Measurements from ENCODE around the gene FOLR1.
A peak's percentile ranks its signal among the peaks of the same experiment; 100 is the strongest.
"Not testable (repeated sequence)": the region's sequence is repeated elsewhere in the genome, so short reads cannot be mapped to it uniquely, and the experiment has no call there.

The FOLR1 gene

DNA sequence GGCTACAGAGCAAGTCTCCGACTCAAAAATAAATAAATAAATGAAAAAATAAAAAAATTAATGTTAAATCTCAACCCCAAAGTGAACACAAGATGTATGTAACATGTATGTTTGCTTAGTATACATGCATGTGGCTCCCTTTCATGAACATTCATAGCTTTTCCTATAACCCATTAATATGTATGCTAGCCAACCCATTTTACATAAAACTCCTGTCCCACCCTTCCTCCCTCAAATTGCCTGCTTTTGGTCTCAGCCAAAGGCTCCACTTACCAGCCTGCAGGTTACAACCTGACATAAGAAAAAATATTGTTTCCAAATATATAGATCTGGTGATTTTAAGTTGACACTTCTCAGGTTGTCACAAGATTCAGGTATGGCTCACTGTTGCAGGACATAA is 3.7 kb upstream of the FOLR1 start:
- no peak for DNase-seq

DNA sequence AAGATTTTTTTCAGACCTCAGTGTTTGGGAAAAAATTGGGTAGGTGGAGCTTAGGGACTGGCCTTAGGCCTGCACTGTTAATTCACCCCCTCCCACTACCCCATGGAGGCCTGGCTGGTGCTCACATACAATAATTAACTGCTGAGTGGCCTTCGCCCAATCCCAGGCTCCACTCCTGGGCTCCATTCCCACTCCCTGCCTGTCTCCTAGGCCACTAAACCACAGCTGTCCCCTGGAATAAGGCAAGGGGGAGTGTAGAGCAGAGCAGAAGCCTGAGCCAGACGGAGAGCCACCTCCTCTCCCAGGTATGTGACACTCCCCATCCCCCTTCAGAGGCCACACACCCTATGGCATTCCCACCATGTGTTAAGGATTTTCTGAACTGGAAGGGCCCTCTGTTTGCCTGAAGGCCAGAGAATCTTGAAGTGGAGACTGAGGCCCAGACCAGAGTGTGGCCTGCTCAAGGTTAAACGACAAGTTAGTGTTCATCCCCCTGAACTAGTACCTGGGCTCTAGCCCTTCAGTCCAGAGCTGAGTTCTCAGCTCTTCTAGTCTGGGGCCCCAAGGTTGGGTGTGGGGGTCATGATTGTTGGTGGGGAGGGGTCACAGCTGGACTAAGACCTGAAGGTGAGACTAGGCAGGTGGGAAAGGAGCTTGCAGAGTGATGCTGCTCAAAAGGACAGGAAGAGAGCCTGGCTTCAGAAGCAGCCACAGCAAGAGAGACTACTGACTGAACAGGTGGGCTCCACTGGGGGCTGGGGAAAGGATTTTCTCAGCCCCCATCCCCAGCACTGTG is 2.3 kb upstream of the FOLR1 start:
- no peak for DNase-seq

GRCh38 chr11:72190631-72191071 is 1.3 kb upstream of the FOLR1 start:
- no peak for DNase-seq

DNA sequence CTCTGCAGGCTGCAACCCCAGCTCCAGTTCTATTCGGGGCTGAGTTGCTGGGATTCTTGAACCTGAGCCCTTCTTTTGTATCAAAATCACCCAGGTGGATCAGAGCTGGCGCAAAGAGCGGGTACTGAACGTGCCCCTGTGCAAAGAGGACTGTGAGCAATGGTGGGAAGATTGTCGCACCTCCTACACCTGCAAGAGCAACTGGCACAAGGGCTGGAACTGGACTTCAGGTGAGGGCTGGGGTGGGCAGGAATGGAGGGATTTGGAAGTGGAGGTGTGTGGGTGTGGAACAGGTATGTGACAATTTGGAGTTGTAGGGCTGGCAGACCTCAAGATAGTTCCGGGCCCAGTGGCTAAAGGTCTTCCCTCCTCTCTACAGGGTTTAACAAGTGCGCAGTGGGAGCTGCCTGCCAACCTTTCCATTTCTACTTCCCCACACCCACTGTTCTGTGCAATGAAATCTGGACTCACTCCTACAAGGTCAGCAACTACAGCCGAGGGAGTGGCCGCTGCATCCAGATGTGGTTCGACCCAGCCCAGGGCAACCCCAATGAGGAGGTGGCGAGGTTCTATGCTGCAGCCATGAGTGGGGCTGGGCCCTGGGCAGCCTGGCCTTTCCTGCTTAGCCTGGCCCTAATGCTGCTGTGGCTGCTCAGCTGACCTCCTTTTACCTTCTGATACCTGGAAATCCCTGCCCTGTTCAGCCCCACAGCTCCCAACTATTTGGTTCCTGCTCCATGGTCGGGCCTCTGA is 3.8 kb downstream of the FOLR1 start:
- no peak for DNase-seq

GRCh38 chr11:72201445-72201844 is 9.5 kb downstream of the FOLR1 start:
- not testable (repeated sequence) for DNase-seq

GRCh38 chr11:72202571-72202970 is 10.6 kb downstream of the FOLR1 start:
- DNase-seq, result no peak

- no peak for DNase-seq
These were observed 11.2 kb downstream of the FOLR1 start for GRCh38 chr11:72203163-72203562.

- DNase-seq, result no peak
These were observed 12.9 kb downstream of the FOLR1 start for GRCh38 chr11:72204886-72205285.

GRCh38 chr11:72206794-72207193 is 14.9 kb downstream of the FOLR1 start:
- not testable (repeated sequence) for DNase-seq

DNA sequence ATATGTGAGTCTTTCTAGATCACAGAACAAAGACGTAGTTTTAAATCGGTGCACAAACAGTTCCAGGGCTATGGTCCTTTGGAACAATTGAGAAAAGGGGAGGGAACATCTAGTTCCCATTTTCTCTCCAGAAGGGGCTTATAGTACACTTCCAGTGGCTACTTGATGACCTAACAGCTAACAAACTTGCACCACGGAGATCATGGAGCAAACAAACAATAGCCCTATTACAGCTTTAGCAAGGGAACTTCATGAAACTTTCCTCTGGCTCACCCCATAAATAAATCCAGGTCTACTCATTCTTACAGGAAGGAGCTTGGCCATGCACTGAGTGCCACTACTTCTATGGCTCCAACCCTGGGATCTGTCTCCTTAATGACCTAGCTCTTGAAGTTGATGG is 16.3 kb downstream of the FOLR1 start:
- no peak for DNase-seq

- no peak for DNase-seq
These were observed 17.2 kb downstream of the FOLR1 start for GRCh38 chr11:72209101-72209500.

- no peak for DNase-seq
These were observed 24.7 kb downstream of the FOLR1 start, which contains the start of gene FOLR2 for GRCh38 chr11:72216638-72217037. FOLR2 (plus strand) TSS chr11:72216794; CDS start chr11:72218585, 1,791 bp downstream.

DNA sequence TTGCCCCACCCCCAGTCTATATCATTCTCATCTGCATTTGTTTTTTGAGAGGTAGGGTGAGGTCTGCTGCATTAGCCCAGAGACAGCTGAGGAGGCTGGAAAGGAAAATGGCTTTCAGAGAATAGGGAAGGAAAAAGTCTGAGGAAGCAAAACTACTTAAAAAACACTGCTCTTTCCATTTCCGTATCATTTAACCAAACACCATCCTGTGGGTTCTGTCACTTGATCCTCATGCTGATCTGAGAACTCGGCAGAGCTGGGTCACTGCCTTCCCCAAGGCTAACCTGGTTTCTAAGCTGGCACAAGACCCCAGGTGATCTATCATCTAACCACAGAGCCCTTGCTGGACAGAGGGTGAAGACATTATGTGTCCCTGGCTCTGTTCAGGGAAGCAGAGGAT is 25.9 kb downstream of the FOLR1 start:
- no peak for DNase-seq

DNA sequence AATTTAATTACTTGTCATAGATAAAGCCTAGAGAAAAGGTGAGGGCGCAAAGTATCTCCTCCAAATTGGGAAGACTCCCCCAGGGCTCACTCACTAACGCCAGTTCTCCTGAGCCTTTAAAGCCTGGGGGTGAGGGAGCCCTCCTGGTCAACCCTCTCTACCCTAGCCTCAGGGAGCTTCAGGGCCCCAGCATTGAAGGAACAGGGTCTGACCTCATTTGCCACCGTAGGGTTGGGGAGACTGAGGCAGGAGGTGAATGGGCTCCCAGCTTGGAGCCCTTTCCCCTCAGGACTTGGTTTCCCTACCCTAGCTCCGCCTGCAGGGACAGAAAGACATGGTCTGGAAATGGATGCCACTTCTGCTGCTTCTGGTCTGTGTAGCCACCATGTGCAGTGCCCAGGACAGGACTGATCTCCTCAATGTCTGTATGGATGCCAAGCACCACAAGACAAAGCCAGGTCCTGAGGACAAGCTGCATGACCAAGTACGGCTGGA is 26.4 kb downstream of the FOLR1 start:
- no peak for DNase-seq

DNA sequence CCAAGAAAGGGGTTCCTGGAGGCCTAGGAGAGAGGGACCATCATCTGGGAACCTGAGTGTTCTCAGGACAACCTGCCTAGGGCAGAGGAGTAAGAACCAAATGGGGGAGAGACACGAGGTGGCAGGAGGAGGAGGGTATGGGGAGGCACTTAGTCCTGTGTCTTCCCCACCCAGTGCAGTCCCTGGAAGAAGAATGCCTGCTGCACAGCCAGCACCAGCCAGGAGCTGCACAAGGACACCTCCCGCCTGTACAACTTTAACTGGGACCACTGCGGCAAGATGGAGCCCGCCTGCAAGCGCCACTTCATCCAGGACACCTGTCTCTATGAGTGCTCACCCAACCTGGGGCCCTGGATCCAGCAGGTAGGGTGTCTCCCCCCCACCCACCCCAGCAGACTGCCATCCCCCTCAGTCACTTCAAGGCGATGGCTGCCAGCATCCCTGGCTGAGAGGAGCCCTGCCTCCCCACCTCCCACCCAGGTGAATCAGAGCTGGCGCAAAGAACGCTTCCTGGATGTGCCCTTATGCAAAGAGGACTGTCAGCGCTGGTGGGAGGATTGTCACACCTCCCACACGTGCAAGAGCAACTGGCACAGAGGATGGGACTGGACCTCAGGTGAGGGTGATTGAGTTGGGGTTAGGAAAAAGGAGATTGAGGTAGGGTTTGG is 28.9 kb downstream of the FOLR1 start:
- peak; percentile 8 for DNase-seq

DNA sequence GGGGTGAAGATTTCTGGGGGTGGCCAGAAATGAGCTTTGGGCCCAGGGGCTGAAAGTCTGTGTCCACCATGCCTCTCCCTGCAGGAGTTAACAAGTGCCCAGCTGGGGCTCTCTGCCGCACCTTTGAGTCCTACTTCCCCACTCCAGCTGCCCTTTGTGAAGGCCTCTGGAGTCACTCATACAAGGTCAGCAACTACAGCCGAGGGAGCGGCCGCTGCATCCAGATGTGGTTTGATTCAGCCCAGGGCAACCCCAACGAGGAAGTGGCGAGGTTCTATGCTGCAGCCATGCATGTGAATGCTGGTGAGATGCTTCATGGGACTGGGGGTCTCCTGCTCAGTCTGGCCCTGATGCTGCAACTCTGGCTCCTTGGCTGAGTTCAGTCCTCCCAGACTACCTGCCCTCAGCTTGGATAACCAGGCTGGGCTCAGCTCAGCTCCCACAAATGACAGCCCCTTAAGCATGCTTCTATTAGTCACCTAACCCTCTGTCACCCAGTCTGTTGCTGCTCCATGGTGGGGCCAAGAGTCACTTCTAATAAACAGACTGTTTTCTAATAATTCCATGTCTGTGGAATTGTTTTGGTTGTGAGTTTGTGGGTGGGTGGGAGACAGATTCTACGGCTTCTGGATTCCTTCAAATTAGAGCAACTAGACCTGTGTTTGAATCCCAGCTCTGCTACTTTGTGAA is 29.6 kb downstream of the FOLR1 start:
- no peak for DNase-seq

DNA sequence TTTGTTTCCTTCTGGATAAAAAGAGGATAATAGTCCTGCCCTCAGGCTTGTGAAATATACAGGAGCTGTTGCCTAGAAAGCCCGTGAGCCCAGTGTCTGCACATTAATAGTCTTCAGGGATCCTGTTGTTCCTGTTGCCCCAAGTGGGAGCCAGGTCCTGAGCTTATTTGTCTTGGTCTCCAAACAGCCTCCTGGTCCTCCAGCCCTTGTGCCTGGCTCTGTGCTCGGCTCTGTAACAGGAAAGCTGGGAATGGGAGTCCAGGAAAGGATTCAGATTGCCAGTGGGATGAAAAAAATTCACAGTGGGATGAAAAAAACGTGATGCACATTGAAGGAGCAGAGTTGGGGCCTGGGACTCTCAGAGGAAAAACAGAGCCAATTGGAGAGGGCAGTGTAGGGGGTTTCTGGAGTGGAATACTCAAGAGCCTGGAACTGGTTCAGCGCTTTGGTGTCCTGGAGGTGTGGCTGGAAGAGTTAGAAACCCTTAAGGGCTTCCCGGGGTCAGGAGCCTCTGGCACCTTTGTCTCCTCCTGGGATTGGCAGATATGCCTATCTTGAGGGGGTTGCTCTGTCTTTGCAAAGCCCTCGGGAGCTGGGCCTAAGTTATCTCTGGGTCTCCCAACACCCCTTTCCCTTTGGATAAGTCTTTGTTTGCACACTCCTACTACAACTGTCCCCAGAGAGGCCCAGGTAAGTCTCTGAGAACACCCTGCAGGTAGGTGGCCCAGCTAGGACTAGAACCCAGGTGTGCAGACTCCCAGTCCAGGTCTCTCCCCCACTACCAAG is 30.4 kb downstream of the FOLR1 start:
- no peak for DNase-seq

DNA sequence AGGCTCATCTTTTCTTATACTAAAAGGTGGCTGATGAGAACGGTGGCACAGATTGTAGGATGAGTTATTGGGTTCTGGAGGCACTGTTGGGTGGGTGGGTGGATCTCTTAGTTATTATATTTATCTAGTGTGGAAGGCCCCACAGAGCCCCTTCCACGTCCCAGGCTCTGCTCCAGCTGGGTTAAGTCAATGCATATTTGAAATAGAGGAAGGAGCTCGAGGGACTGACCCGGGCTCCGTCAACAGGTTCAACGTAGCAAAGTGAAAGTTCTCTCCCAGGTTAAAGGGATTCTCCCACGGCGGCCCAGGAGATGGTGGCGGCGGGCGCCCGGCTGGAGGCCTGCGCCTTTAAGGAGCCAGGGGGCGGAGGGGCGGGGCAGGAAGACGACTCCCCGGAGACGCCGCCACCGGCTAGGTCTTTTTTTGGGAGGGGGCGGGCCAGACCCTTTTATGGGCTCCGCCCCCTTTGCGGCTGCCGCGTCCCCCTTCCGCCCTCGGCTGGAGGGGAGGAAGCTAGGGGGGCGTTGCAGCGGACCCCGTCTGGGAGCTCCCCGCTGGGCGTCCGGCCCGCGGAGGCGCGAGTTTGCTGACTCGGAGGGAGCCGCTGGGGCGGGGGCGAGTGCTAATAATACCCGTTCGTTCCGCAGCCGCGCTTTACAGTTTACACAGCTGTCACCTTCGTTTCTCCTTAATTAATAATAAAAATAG is 31.1 kb downstream of the FOLR1 start:
- DNase-seq, result peak; percentile 93

GRCh38 chr11:72223615-72224563 is 31.9 kb downstream of the FOLR1 start:
- DNase-seq, result no peak

All from DMS153 (cell line).